Bone marrow (tissue), 2 donors: ENCODE data around the gene CFAP74.

Source experiments
- DNase-seq, 2 donors: peaks; one replicate each; lab custom pipeline; 2025; lab: John Stamatoyannopoulos, UW

CFAP74 gene

DNA sequence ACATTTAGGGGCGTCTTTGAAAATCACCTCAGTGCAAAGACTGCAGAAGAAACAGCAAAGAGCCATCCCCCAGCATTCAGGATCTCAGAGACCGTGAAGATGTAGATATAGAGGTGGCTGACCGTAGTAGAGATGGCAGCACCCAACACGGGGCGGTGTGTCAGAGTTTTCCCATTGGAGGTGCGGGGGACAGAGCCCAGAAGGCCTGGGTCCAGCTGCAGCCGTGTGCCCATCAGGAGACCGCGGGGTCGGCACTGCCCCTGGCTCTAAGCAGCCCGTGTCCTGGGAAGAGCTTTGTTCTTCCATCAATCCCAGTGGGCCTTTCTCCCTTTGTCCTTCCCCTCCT is 16.7 kb upstream of the CFAP74 start:
- no peak for DNase-seq

- no peak for DNase-seq
These were observed 16.2 kb upstream of the CFAP74 start for GRCh38 chr1:2019571-2020309.

DNA sequence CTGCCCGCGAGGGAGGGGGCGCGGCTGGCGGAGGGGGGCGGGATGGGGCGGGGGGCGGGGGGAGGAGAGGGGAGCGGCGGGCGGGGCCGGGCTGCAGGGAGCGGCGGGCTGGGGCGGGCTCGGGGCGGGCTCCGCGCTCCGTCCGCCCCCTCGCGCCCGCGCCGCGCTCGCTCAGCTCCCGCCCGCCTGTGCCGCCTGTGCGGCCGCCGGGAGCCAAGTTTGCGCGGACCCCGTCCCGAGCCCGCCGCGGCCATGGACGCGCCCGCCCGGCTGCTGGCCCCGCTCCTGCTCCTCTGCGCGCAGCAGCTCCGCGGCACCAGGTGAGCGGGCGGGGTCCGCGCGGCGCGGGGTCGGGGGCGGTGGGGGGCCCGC is 15.6 kb upstream of the CFAP74 start, which contains the start of gene GABRD:
Gene GABRD (plus strand): TSS at position 174 of the 372 bp plus-strand sequence. CDS start 79 bp downstream, at position 253.
- DNase-seq: no peak

DNA sequence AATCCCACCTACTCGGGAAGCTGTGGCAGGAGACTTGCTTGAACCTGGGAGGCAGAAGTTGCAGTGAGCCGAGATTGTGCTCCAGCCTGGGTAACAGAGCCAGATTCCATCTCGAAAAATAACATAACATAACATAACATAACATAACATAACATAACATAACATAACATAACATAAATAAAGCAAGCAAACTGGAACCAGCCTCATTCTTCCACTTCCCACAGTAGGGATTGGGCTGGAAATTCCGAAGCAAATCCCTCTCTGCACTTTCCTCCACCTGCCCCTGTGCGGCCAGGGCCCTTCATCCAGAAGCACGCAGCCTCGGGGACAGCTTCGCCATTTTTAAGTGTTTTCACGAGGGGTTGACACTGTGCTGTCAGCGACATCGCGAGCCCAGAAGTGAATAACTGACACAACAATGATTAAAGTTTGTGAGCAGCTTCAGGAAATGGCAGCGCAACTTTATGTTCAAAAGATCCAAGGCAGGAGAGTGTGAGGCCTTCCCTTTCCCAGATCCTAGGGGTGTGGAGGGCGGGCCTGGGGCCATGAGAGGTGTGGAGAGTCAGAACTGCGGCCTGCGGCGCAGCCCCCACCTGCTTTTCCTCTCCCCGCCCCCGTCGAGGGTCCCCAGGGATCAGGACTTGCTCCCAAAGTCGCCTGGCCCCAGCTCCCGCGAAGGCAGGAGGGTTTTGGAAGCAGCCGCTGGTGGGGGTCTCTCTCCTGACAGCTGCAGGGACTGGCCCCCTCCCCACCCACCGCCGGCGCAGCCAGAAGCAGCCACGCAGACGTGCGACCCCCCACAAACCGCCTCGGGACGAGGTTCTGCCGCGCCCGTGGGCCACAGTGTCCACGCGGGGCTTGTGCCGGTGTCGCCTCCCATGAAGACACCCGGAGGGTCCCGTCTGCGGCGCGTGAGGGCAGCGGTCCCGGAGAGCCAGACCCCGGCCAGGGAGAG is 14.9 kb upstream of the CFAP74 start:
- DNase-seq: no peak

GRCh38 chr1:2016123-2016522 is 12.5 kb upstream of the CFAP74 start:
- DNase-seq: no peak

DNA sequence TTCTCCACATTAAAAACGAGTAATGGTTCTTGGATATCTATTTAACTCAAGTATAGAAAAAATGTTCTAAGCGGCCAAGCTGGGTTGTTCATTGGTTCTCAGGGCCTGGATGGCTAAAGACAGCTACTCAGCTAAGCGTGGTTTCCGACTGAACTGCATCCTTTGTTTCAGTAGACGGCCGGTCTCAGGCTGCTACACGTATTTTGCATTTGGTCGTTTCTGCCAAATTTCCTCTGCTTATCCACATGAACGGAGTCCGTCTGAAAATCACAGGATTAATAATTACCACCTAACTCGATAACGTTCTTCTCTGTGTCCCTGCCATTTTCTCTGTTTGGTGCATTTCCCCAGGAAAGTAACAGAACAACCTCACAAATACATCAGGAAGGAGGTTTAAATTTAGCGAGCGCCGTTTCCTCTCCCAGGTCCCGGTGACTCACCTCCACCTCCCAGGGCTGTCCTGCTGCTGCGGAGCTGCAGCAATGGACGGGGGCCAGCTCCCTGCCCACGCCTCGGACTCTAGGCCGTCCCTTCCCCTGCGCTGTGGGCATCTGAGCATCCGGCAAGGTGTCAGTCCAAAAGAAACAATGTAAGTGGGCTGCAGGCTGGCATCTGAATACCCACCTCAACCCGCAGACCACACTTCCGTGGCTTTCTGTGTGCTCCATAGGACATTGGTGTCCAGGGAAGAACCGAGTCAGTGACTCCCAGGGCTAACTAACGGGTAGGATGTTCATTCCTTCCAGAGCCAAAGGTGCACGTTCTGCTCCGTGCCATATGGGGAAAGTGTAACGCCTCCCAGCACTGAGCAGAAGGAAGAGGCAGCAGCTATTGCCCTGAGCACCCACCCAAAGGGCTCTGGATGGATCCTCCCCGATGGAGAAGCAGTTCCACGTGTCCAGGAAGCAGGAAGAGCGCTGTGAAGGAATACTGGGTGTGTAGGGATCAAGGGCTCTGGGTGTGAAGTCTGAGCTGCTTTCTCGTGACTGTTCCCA is 11.5 kb upstream of the CFAP74 start:
- DNase-seq: no peak

GRCh38 chr1:2014181-2014580 is 10.6 kb upstream of the CFAP74 start:
- DNase-seq: no peak

- no peak for DNase-seq
These were observed 5.8 kb upstream of the CFAP74 start for GRCh38 chr1:2009101-2010053.

DNA sequence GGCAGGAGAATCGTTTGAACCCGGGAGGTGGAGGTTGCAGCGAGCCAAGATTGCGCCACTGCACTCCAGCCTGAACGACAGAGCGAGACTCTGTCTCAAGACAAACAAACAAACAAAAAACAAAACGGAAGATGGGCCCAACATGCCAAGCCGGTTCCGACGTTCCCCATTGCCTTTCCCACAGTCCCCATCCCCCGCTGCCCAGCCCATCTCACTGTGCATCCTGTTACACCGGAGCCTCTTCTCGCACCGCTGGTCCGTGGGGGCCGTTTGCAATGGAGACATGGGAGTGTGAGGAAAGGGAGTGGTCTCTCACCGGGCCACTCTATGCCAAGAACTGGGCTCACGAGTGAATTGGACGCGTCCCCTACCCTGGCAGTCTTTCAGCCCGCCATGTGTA is 1.3 kb upstream of the CFAP74 start:
- no peak for DNase-seq

GRCh38 chr1:2001773-2002411 is 1.7 kb downstream of the CFAP74 start:
- no peak for DNase-seq

- DNase-seq: no peak
These were observed 2.7 kb downstream of the CFAP74 start for GRCh38 chr1:2000850-2001249.

DNA sequence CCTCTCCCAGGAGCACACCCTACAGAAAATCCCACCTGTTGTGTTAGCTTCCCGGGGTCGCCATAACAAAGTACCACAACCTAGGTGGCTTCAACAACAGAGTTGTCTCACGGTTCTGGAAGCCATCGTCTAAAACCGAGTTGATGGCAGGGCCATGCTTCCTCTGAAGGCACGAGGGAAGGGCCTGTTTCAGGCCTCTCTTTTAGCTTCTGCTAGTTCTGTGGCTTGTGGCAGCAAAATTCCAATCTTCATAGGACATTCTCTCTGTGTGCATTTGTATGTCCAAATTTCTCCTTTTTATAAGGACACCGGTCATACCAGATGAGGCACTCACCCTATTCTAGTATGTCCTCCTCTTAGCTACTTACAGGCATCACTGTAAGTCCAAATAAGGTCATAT is 3.2 kb downstream of the CFAP74 start:
- DNase-seq: no peak

DNA sequence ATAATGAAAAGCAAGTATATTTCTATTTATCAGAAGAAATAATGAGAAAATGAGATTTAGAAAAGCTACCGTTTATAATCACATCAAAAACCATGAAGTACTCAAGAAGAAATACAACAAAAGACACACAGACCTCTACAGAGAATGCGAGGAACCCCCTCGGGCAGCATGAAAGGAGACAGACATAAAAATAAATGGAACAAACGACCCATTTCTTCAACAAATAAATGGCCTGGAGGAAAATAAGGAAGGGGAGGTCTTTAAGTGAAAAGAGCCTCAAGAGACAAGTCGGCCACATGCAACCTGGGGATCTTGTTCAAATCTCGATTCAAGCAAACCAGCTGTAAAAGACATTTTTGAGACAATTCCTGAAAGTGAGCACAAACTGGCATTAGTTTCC is 6.0 kb downstream of the CFAP74 start:
- no peak for DNase-seq

GRCh38 chr1:1996207-1996651 is 7.4 kb downstream of the CFAP74 start:
- peak in 1 of 2 donors; percentile 8 for DNase-seq

GRCh38 chr1:1994536-1994935 is 9.1 kb downstream of the CFAP74 start:
- no peak for DNase-seq

DNA sequence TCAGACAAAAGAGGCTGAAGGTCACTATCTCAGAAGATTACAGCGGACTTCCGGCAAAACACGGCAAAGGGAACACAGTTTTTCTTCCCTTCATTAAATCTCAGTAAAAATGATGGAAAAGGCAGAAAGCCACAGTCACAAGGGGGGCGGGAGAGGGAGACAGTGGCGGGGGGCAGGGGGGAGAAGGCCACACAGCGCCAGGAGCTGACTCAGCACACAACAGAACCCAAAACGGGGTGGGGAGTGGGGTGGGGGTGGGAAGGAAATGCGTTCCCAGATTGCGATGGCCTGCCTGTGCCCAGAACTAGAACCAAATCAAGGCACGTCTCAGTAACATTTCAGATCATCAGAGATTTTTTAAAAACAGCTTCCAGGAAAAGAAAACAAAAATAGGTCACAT is 13.4 kb downstream of the CFAP74 start:
- no peak for DNase-seq

DNA sequence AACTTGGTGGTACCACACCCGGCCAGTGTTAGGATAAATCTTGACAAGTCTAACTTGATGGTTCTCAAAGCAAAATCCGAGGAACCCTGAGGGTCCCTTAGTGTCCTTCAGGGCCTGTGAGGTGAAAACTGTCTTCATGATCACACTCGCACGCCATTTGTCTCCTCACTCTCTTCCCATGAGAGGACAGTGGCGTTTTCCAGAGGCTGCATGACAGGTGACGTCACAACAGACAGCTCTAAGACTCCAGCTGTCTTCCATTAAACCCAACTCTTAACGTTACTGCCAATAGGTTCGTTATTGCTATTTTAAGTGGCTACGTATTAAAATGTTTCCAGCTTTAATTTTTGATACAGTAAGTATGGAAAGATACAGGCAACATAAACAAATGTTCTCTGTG is 13.8 kb downstream of the CFAP74 start:
- no peak for DNase-seq

DNA sequence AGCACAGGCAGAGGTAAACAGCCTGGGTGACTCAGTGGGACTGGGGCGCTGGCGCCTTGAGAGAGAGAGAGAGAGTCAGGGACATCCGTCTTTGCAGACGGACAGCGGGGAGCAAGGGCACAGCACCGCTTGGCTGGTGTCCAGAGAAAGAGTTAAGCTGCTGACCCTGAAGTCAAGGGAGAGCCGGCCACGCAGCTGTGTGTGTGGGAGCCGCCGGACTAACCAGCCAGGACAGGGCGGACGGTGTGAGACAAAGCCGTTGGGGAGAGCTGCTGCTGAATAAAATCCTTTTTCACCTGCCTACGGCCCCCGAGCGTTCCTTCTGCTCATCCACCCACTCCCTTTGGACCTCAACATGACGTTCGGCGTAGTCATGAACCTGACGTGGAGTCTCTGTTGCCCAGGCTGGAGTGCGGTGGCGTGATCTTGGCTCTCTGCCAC is 14.5 kb downstream of the CFAP74 start:
- no peak for DNase-seq

DNA sequence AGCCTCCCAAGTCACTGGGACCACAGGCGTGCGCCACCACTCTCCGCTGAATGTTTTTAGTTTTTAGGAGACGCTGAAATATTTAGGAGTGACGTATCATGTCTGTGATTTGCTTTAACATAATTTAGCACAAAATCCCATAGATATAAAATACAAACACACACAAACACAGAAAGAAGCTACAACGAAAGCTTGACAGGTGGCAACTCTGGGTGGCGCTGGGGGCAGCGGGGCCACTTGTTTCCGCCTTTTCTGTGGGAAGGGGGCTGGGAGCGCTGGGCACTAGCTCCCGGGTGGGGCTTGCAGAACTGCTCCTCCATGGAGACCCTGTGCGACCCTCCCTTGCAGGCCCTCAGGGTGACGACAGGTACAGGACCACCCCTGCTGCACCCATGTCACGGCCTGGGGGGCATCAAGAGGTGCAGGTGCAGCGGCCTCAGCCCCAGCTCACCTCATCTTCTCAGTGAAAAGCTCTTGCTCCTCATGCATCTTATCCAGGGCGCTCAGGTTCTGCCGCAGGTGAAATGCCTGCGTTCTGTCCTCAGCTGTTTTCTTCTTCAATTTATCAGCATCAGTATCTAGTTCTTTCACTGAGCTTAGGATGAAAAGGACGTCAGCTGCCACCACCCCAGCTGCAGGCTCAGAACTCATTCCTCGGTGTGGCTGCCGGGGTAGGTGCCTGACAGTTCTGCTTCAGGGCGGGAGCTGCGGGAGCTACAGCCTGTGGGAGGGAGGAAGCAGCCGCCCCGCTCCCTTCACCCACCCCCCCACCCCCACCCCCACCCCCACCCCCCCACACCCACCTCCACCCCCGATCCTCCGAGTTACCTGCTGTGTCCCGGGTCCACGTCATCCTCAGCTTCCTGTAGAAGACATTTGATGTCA is 15.3 kb downstream of the CFAP74 start:
- no peak for DNase-seq
